Esophagus squamous epithelium (tissue), 5 donors: ENCODE measurements around the gene STUB1. TPM values are rescaled to one million over a fixed set of nuclear protein-coding genes. Genes with fewer than 3 reads are reported as not detected.
"Not testable (repeated sequence)": the region's sequence is repeated elsewhere in the genome, so short reads cannot be mapped to it uniquely, and the experiment has no call there.

Source experiments
- DNase-seq: peaks from one replicate; lab custom pipeline; 2025; lab: John Stamatoyannopoulos, UW
- H3K27ac ChIP-seq, 4 donors: fragments of 200-600 bp; sonication (generic); one replicate each; pipeline ENCODE4 v1.5.1; 2016 to 2019; ENCODE audit warnings: mild to moderate bottlenecking in 1 of 4
- H3K27me3 ChIP-seq, 4 donors: fragments of 200-600 bp; sonication (generic); 1 replicate in 3 of 4; 2 replicates in 1 of 4; pipeline versions ENCODE4 v1.5.1 to v1.6.0; 2017 to 2021; ENCODE audit warnings: antibody characterized with exemption in 1 of 4
- H3K36me3 ChIP-seq, 3 donors: fragments of 200-600 bp; sonication (generic); one replicate each; pipeline ENCODE4 v1.5.1; 2016 to 2019
- H3K4me1 ChIP-seq, 3 donors: fragments of 200-600 bp; sonication (generic); one replicate each; pipeline ENCODE4 v1.5.1; 2017 to 2019
- H3K4me3 ChIP-seq, 4 donors: fragments of 200-600 bp; sonication (generic); 1 replicate in 3 of 4; 2 replicates in 1 of 4; pipeline ENCODE4 v1.5.1; 2016 to 2019; ENCODE audit warnings: mild to moderate bottlenecking in 2 of 4, moderate library complexity in 1 of 4
- H3K9me3 ChIP-seq, 3 donors: fragments of 200-600 bp; sonication (generic); one replicate each; pipeline ENCODE4 v1.5.1; 2016 to 2019
- CTCF ChIP-seq, 6 experiments: fragments of 450-650 bp in 4 of 6; fragments of 200-600 bp in 2 of 6; sonication (generic) in 2 of 6; IDR thresholded peaks; one replicate each; pipeline ENCODE4 v1.5.1; 2016 to 2019; ENCODE audit warnings: antibody characterized with exemption in 6 of 6, mild to moderate bottlenecking in 4 of 6, moderate library complexity in 4 of 6
- POLR2A ChIP-seq, 4 donors: fragments of 450-650 bp; IDR thresholded peaks; one replicate each; pipeline ENCODE4 v1.6.1; 2017; ENCODE audit warnings: antibody characterized with exemption in 4 of 4, mild to moderate bottlenecking in 4 of 4, moderate library complexity in 3 of 4
- WGBS, 2 donors: methylation state at CpG; one replicate each; pipeline ENCODE4 v1.1.5; 2018; 5-methylcytosine and 5-hydroxymethylcytosine counted together
- intact Hi-C: fragments of 100-400 bp; cut with DNase I; formaldehyde crosslinking; loops from one replicate; pipeline ENCODE4 v1.15.0; 2022
- total RNA-seq, 4 donors: library from RNA; depleted of rRNA; stranded (reverse); fragments of >200 nt; gene quantifications; one replicate each; pipeline ENCODE4 v1.1.0, GENCODE V29; 2016
- donor health status: DM: yes; HTN: yes; CAD: no.

Gene STUB1
- total RNA-seq, 4 donors from 2014 or later, result 102 to 148 (median 120) TPM

DNA sequence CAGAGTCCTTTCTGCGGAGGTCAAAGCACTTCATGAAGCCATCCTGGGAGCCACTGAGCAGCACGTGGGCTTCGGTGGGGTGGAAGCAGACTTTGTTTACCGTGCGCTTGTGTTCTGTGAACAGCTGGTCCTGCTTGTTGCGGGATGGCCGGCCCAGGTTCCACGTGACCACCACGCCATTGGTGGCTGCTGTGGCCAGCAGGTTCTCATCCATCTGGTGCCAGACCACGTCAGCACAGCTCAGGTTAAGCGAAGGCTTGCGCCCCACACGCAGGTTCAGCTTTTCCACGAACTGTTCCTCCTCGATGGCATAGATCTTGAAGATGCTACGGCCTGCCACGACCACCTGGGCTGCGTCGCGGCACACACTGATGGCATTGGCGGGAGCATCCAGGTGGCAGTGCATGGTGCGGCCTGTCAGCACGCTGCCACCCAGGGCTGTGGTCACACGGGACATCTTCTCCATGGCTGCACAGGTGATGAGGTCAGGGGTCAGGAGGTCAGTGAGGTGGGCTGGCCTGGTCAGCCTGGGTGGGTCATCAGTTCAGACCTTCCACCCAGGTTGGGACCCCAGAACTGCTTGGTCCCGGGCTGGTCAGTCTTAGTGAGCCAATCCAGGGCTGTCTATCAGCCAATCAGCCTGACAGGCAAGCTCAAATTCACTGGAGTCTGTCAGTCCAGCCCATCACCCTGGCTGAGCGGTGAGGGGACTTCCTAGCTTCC lies 9.1 kb downstream of the STUB1 start:
- H3K36me3 ChIP-seq, result peaks cover 4 to 32% (median 6%) of the 10 kb centered on the region in 3 donors
- peak overlapping the region; percentile 54 to 96 (median 72) for H3K4me3 ChIP-seq
- 74 to 80% methylated on average over 13 to 14 of the region's 26 CpGs for WGBS, 2 donors
- no peak for DNase-seq
- TF ChIP-seq POLR2A (IDR thresholded peaks at IDR 0.05), result no peak
- TF ChIP-seq CTCF (IDR thresholded peaks at IDR 0.05), result no peak
- peak overlapping the region; percentile 81 to 90 (median 86) for H3K27ac ChIP-seq
- peaks cover 38 to 90% (median 49%) of the 10 kb centered on the region in 3 donors for H3K4me1 ChIP-seq
- intact Hi-C loops, result no loop called here
- peaks cover 0 to 28% (median 6%) of the 10 kb centered on the region in 4 donors for H3K27me3 ChIP-seq
- no peaks in the 10 kb centered on the region for H3K9me3 ChIP-seq

DNA sequence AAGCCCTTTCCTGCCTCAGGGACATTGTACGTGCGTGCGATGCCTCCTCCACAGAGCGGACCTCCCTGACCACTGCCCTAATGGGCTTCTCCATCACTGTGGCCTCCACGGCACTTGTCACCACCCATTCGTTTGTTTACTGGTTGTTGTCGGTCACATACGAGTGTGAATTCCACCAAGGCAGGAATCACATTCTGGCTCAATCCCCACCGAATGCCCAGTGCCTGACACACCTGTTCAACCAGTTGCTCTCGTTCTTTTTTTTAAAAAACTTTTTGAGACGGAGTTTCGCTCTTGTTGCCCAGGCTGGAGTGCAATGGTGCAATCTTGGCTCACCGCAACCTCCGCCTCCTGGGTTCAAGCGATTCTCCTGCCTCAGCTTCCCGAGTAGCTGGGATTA lies 11.0 kb downstream of the STUB1 start:
- peak overlapping the region in 3 of 4 donors; percentile 81 to 90 (median 87) for H3K27ac ChIP-seq
- peaks cover 4 to 22% (median 6%) of the 10 kb centered on the region in 3 donors for H3K36me3 ChIP-seq
- H3K9me3 ChIP-seq, H3K4me3 ChIP-seq, DNase-seq, intact Hi-C loops: not testable (repeated sequence)
- peaks cover 0 to 47% (median 18%) of the 10 kb centered on the region in 4 donors for H3K27me3 ChIP-seq
- 45 to 70% methylated on average over 16 of the region's 16 CpGs for WGBS, 2 donors
- peaks cover 38 to 90% (median 54%) of the 10 kb centered on the region in 3 donors for H3K4me1 ChIP-seq

DNA sequence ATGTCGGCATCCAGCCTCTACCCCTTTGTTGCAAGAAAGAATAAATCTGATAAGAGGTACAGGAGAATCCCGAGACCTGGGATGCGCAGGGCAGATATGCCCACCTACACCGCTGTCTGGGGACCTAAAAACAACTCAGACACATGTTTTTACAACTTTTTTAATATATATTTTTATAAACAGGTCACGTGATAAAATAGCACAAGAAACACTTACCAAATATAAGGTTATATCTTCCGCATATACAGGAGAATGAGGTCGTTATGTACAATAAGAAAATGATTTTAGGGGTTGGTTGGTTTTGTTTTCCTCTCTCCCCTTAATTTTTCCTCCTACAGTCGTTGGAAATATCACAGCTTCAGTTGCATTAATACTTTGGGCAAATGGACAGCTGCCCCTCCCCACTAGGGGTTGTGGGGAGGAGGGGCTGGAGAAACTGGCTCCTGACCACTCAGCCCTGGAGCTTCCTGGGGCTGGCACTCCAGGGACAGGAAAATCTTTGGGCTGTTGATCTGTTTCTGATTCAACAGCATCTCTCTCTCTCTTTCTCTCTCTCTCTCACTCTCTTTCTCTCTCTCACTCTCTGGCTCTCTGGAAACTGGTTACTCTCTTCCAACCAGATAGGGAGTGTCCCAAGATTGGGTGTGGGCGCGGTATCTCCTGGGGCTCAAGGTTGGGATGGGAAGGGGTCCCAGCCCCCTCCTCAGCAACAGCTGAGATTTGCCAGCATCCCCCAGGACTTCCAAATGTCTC lies 12.3 kb downstream of the STUB1 start:
- Histone ChIP-seq H3K4me3 (no peak overlapping the region), H3K36me3 (peaks cover 0 to 9% (median 0%) of the 10 kb centered on the region in 3 donors), H3K27me3 (peaks cover 0 to 60% (median 18%) of the 10 kb centered on the region in 4 donors), H3K4me1 (peaks cover 40 to 87% (median 56%) of the 10 kb centered on the region in 3 donors), H3K27ac (peak overlapping the region; percentile 5 to 90 (median 84)), H3K9me3 (no peaks in the 10 kb centered on the region)
- WGBS, 2 donors, result 54% methylated on average over 8 to 10 of the region's 10 CpGs
- TF ChIP-seq POLR2A (IDR thresholded peaks at IDR 0.05), result no peak
- no peak for TF ChIP-seq CTCF (IDR thresholded peaks at IDR 0.05)
- DNase-seq, result no peak
- intact Hi-C loops, result no loop called here

- peak overlapping the region in 2 of 4 donors; percentile 54 to 58 for H3K4me3 ChIP-seq
- intact Hi-C loops, result no loop called here
- no peak for DNase-seq
- H3K27me3 ChIP-seq, result peaks cover 0 to 68% (median 18%) of the 10 kb centered on the region in 4 donors
- H3K27ac ChIP-seq, result peak overlapping the region; percentile 28 to 90 (median 84)
- no peaks in the 10 kb centered on the region for H3K9me3 ChIP-seq
- 60 to 63% methylated on average over 1 to 6 of the region's 22 CpGs for WGBS, 2 donors
- H3K4me1 ChIP-seq, result peaks cover 40 to 80% (median 56%) of the 10 kb centered on the region in 3 donors
- H3K36me3 ChIP-seq, result peaks cover 0 to under 1% (median 0%) of the 10 kb centered on the region in 3 donors
- TF ChIP-seq POLR2A (IDR thresholded peaks at IDR 0.05) (no peak), CTCF (IDR thresholded peaks at IDR 0.05) (no peak)
Observed at GRCh38 chr16:693364-693763, 13.2 kb downstream of the STUB1 start.

DNA sequence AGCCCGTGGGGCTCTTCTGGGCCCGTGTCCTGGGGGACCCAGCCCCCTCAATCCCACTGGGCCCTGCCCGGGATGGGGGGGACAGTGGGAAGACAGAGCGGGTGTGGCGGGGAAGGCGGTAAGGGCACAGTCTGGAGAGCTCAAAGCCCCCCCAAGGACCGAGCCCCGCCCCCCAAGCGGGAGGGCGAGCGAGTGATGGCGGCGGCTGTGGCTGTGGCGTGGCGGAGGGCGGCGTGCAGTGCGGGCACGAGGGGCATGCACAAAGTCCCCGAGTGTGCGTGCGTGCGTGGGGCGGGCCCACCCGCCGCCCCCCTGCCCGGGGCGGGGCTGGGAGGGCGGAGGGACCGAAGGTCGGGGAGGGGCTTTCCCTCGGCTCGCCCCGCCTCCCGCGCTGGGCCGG lies 13.6 kb downstream of the STUB1 start:
- WGBS, 2 donors, result no CpG with 5 or more reads among the region's 37 CpGs
- Histone ChIP-seq H3K9me3 (no peaks in the 10 kb centered on the region), H3K4me3 (peak overlapping the region; percentile 37 to 66 (median 56)), H3K27me3 (peaks cover 0 to 72% (median 18%) of the 10 kb centered on the region in 4 donors), H3K36me3 (no peaks in the 10 kb centered on the region), H3K4me1 (peaks cover 37 to 76% (median 52%) of the 10 kb centered on the region in 3 donors), H3K27ac (peak overlapping the region; percentile 28 to 90 (median 84))
- DNase-seq, result no peak
- intact Hi-C loops, result no loop called here
- TF ChIP-seq CTCF (IDR thresholded peaks at IDR 0.05) (no peak), POLR2A (IDR thresholded peaks at IDR 0.05) (no peak)
